ENCODE measurements around the gene ANO1.

- TF ChIP-seq SRF (IDR thresholded peaks at IDR 0.05; ENCODE audit: low read depth) (no peak), CTCF (IDR thresholded peaks at IDR 0.05 in 2 of 3, conservative IDR thresholded peaks at IDR 0.05 in 1 of 3; ENCODE audit: borderline replicate concordance in 1 of 3, insufficient read depth in 1 of 3, low read depth in 2 of 3, low read length in 2 of 3) (no peak)
These were observed 105.5 kb downstream of the ANO1 start for GRCh38 chr11:70183483-70184176.

Measured in HCT116 (cell line).